Activated CD8-positive, alpha-beta memory T cell treated with anti-CD3 and anti-CD28 coated beads, Interleukin-2, amount 50 U/mL, for 4 hours (primary cell): ENCODE measurements around the gene CELA1.
A peak's percentile ranks its signal among the peaks of the same experiment; 100 is the strongest.

ENCODE experiments used
- DNase-seq: peaks from one replicate; pipeline ENCODE4 v3.0.0-alpha.2; 2020

Gene CELA1

GRCh38 chr12:51374361-51374760 lies 27.9 kb upstream of the CELA1 start:
- DNase-seq = no peak

GRCh38 chr12:51373187-51373586 lies 26.7 kb upstream of the CELA1 start:
- no peak for DNase-seq

GRCh38 chr12:51372021-51372420 lies 25.5 kb upstream of the CELA1 start:
- DNase-seq = no peak

GRCh38 chr12:51371295-51371953 lies 24.9 kb upstream of the CELA1 start:
- no peak for DNase-seq

- no peak for DNase-seq
Measured at GRCh38 chr12:51370667-51371066, 24.2 kb upstream of the CELA1 start.

- DNase-seq = no peak
Measured at GRCh38 chr12:51369581-51369980, 23.1 kb upstream of the CELA1 start.

- peak; percentile 81 for DNase-seq
Measured at GRCh38 chr12:51368640-51369517, 22.4 kb upstream of the CELA1 start.

- DNase-seq = no peak
Measured at GRCh38 chr12:51365276-51365675, 18.8 kb upstream of the CELA1 start.

GRCh38 chr12:51364001-51364400 lies 17.5 kb upstream of the CELA1 start:
- DNase-seq = no peak

GRCh38 chr12:51362747-51363342 lies 16.4 kb upstream of the CELA1 start:
- DNase-seq = no peak

GRCh38 chr12:51362307-51362706 lies 15.8 kb upstream of the CELA1 start:
- DNase-seq = no peak

GRCh38 chr12:51361161-51362016 lies 14.9 kb upstream of the CELA1 start:
- no peak for DNase-seq

- no peak for DNase-seq
Measured at GRCh38 chr12:51360315-51360714, 13.8 kb upstream of the CELA1 start.

- no peak for DNase-seq
Measured at GRCh38 chr12:51359851-51360250, 13.4 kb upstream of the CELA1 start.

- no peak for DNase-seq
Measured at GRCh38 chr12:51358496-51358895, 12.0 kb upstream of the CELA1 start.

GRCh38 chr12:51357374-51358047 lies 11.0 kb upstream of the CELA1 start:
- DNase-seq = no peak

GRCh38 chr12:51351913-51352532 lies 5.5 kb upstream of the CELA1 start:
- peak; percentile 26 for DNase-seq

- DNase-seq = no peak
Measured at GRCh38 chr12:51349026-51349425, 2.5 kb upstream of the CELA1 start.

- DNase-seq = no peak
Measured at GRCh38 chr12:51348116-51348515, 1.6 kb upstream of the CELA1 start.

- no peak for DNase-seq
Measured at GRCh38 chr12:51345681-51346080, 798 bp downstream of the CELA1 start.

- DNase-seq = no peak
Measured at GRCh38 chr12:51343201-51343600, 3.3 kb downstream of the CELA1 start.

GRCh38 chr12:51342416-51342815 lies 4.1 kb downstream of the CELA1 start:
- no peak for DNase-seq
